Cardiac fibroblast (primary cell): Measurements from ENCODE around the gene PCNX2.

Experiments
- DNase-seq, 2 donors: peaks; one replicate each; pipeline versions ENCODE4 v3.0.0 to v3.0.0-alpha.2; 2010; ENCODE audit warnings: low read depth in 2 of 2
- H3K4me3 ChIP-seq, 2 donors: replicated peaks in 1 of 2; 1 replicate in 1 of 2; 2 replicates in 1 of 2; pipeline ENCODE4 v1.5.1; 2011; ENCODE audit warnings: low read depth in 2 of 2, low read length in 2 of 2, mild to moderate bottlenecking in 2 of 2, moderate library complexity in 1 of 2
- CTCF ChIP-seq: IDR thresholded peaks from one replicate; pipeline ENCODE4 v1.5.1; 2011; ENCODE audit warnings: low read depth, mild to moderate bottlenecking, low read length, inconsistent platforms

The PCNX2 gene

GRCh38 chr1:232988572-232989040 lies 306.9 kb downstream of the PCNX2 start:
- no peak for TF ChIP-seq CTCF
- no peak overlapping the region for H3K4me3 ChIP-seq

GRCh38 chr1:232987774-232988140 lies 307.8 kb downstream of the PCNX2 start:
- no peak overlapping the region for H3K4me3 ChIP-seq
- no peak for DNase-seq
- TF ChIP-seq CTCF, result no peak

More at GRCh38 chr1:232988572-232989040, 306.9 kb downstream of the PCNX2 start:
- DNase-seq, result peak; percentile 38 to 47

- no peak overlapping the region for H3K4me3 ChIP-seq
- no peak for DNase-seq
- no peak for TF ChIP-seq CTCF
Measured at GRCh38 chr1:232987046-232987773, 308.3 kb downstream of the PCNX2 start.

- H3K4me3 ChIP-seq, result no peak overlapping the region
- DNase-seq, result no peak
- TF ChIP-seq CTCF, result no peak
Measured at GRCh38 chr1:232986527-232986922, 309.0 kb downstream of the PCNX2 start.

- no peak for DNase-seq
- no peak overlapping the region for H3K4me3 ChIP-seq
- TF ChIP-seq CTCF, result no peak
Measured at GRCh38 chr1:232985882-232986526, 309.5 kb downstream of the PCNX2 start.

GRCh38 chr1:232984577-232985425 lies 310.7 kb downstream of the PCNX2 start:
- no peak for TF ChIP-seq CTCF
- DNase-seq, result no peak
- H3K4me3 ChIP-seq, result no peak overlapping the region
